Right lobe of liver (tissue), 6 donors: Measurements from ENCODE around the gene DYSF. TPM values are rescaled to one million over a fixed set of nuclear protein-coding genes. Genes with fewer than 3 reads are reported as not detected.

Experiments
- ATAC-seq, 4 donors: fragments of 200-7000 bp; cut with Tn5 transposase; one replicate each; pipeline ENCODE4 v1.9.1; 2020; ENCODE audit warnings: mild to moderate bottlenecking in 4 of 4, moderate library complexity in 4 of 4
- DNase-seq, 3 donors: peaks; one replicate each; pipeline ENCODE4 v3.0.0-alpha.2; 2020
- H3K27ac ChIP-seq, 3 donors: fragments of 200-600 bp; one replicate each; pipeline ENCODE4 v1.8.0; 2022
- H3K27me3 ChIP-seq, 2 donors: fragments of 200-600 bp; one replicate each; pipeline ENCODE4 v1.8.0; 2022
- H3K36me3 ChIP-seq, 4 donors: fragments of 200-600 bp; sonication (generic) in 1 of 4; one replicate each; pipeline versions ENCODE4 v1.5.1 to v1.8.0; 2017 to 2022; ENCODE audit warnings: control low read depth in 1 of 4
- H3K4me1 ChIP-seq, 4 donors: fragments of 200-600 bp; sonication (generic) in 1 of 4; one replicate each; pipeline versions ENCODE4 v1.5.1 to v1.8.0; 2017 to 2022; ENCODE audit warnings: control low read depth in 1 of 4
- H3K4me3 ChIP-seq, 3 donors: fragments of 200-600 bp; one replicate each; pipeline ENCODE4 v1.8.0; 2022
- H3K9me3 ChIP-seq, 4 donors: fragments of 200-600 bp; sonication (generic) in 1 of 4; one replicate each; pipeline versions ENCODE4 v1.5.1 to v1.8.0; 2017 to 2022; ENCODE audit warnings: control low read depth in 1 of 4
- CTCF ChIP-seq, 4 donors: fragments of 200-600 bp in 3 of 4; fragments of 450-650 bp in 1 of 4; IDR thresholded peaks; one replicate each; pipeline versions ENCODE4 v1.5.1 to v1.8.0; 2016 to 2022; ENCODE audit warnings: antibody characterized with exemption in 4 of 4, mild to moderate bottlenecking in 2 of 4
- POLR2A ChIP-seq: fragments of 450-650 bp; IDR thresholded peaks from one replicate; pipeline ENCODE4 v1.6.1; 2017; ENCODE audit warnings: antibody characterized with exemption, mild to moderate bottlenecking
- WGBS: methylation state at CpG from one replicate; pipeline ENCODE4 v1.1.6; 2018; ENCODE audit warnings: low coverage, low lambda C conversion rate; ENCODE audit not compliant: insufficient coverage; ENCODE audit errors: missing lambda C conversion rate; 5-methylcytosine and 5-hydroxymethylcytosine counted together
- intact Hi-C, 2 donors: fragments of 100-400 bp; cut with DNase I; formaldehyde crosslinking; loops; one replicate each; pipeline versions ENCODE4 v1.11.2 to v1.14.1; 2022
- total RNA-seq, 6 experiments: library from RNA; depleted of rRNA in 2 of 6; stranded (reverse); fragments of >200 nt in 2 of 6; fragmentation: NEBNext Ultra II Directional in 3 of 6; extraction: Animal tissue kit (Norgen Biotek cat#: 25700) in 3 of 6; gene quantifications; one replicate each; pipeline versions ENCODE4 v1.1.0 to v1.2.4, GENCODE V29; 2016 to 2023
- donor health status: DM: no; HTN: yes; CAD: no.
- donor health status: DM: no; HTN: no; CAD: no.
- donor health status: DM: no; HTN: no; CAD: no.
- donor health status: DM: no; HTN: yes; CAD: no.
- donor health status: DM: no; HTN: yes; CAD: no.

DYSF gene
- total RNA-seq, 6 experiments from 2014 or later: 21.8 to 55.0 (median 32.9) TPM

- intact Hi-C loops: no loop called here
- ATAC-seq: no peak
- H3K9me3 ChIP-seq: no peaks in the 10 kb centered on the region
- no peak overlapping the region for H3K27ac ChIP-seq
- DNase-seq: peak in 1 of 3 donors; percentile 7
- TF ChIP-seq CTCF (IDR thresholded peaks at IDR 0.05) (no peak), POLR2A (no peak)
- WGBS: 76% methylated on average over 5 of the region's 10 CpGs
- H3K4me1 ChIP-seq: no peaks in the 10 kb centered on the region
- H3K36me3 ChIP-seq: no peaks in the 10 kb centered on the region
- H3K27me3 ChIP-seq: no peaks in the 10 kb centered on the region
- H3K4me3 ChIP-seq: no peak overlapping the region
These were observed 239.4 kb downstream of the DYSF start for GRCh38 chr2:71692621-71693277.

- Histone ChIP-seq H3K27ac (no peak overlapping the region), H3K36me3 (no peaks in the 10 kb centered on the region), H3K27me3 (no peaks in the 10 kb centered on the region), H3K4me1 (no peaks in the 10 kb centered on the region), H3K4me3 (no peak overlapping the region), H3K9me3 (no peaks in the 10 kb centered on the region)
- ATAC-seq (no peak), DNase-seq (peak in 1 of 3 donors; percentile 9)
- TF ChIP-seq POLR2A (no peak), CTCF (IDR thresholded peaks at IDR 0.05) (no peak)
- WGBS: 72% methylated on average over 9 of the region's 19 CpGs
- intact Hi-C loops: no loop called here
These were observed 240.2 kb downstream of the DYSF start for GRCh38 chr2:71693286-71694270.

- H3K4me1 ChIP-seq: no peaks in the 10 kb centered on the region
- 73% methylated on average over 8 of the region's 14 CpGs for WGBS
- no peak overlapping the region for H3K27ac ChIP-seq
- no peaks in the 10 kb centered on the region for H3K27me3 ChIP-seq
- no peak overlapping the region for H3K4me3 ChIP-seq
- ATAC-seq (no peak), DNase-seq (peak in 1 of 3 donors; percentile 28)
- no peaks in the 10 kb centered on the region for H3K9me3 ChIP-seq
- H3K36me3 ChIP-seq: no peaks in the 10 kb centered on the region
- no peak for TF ChIP-seq CTCF (IDR thresholded peaks at IDR 0.05)
- TF ChIP-seq POLR2A: no peak
- intact Hi-C loops: no loop called here
These were observed 241.3 kb downstream of the DYSF start for GRCh38 chr2:71694501-71695234.

- TF ChIP-seq POLR2A: no peak
- TF ChIP-seq CTCF (IDR thresholded peaks at IDR 0.05): no peak
- WGBS: 65% methylated on average over 8 of the region's 13 CpGs
- no peaks in the 10 kb centered on the region for H3K4me1 ChIP-seq
- DNase-seq (peak in 1 of 3 donors; percentile 27), ATAC-seq (no peak)
- intact Hi-C loops: no loop called here
- no peaks in the 10 kb centered on the region for H3K36me3 ChIP-seq
- no peak overlapping the region for H3K27ac ChIP-seq
- no peaks in the 10 kb centered on the region for H3K27me3 ChIP-seq
- no peaks in the 10 kb centered on the region for H3K9me3 ChIP-seq
- no peak overlapping the region for H3K4me3 ChIP-seq
These were observed 242.1 kb downstream of the DYSF start for GRCh38 chr2:71695235-71696120.
